ENCODE data around the gene LEP. TPM values are rescaled to one million over a fixed set of nuclear protein-coding genes. Genes with fewer than 3 reads are reported as not detected.

Gene LEP
- total RNA-seq, 1 experiment from 2014 or later, result not detected

DNA sequence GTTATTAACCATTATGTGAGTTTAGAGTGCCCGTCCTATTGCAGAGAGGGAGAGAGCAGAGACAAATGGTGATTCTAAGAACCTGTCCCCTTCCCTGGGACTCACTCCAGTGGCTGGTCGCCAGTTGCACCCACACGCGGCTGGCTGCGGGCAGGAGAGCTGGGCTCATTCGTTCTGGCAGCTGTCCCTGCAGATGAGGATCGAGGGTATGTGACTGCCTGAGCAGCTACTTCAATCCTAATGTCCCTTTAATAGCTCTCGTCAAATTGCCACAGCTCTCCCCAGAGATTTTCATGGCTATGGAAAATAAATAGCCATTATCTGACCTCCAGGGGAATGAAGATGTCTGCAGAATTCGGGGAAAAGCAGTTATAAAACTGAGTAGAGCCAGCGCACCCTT lies 61.1 kb downstream of the LEP start:
- Histone ChIP-seq H3K79me2 (ENCODE audit: insufficient read depth, low read length) (no peaks in the 10 kb centered on the region), H3K4me1 (ENCODE audit: insufficient read depth, low read length) (peaks cover 11% of the 10 kb centered on the region; the same call in 1 of the 2 replicates), H2BK120ac (ENCODE audit: low read depth, low read length, poor library complexity, severe bottlenecking) (no peak overlapping the region), H4K20me1 (ENCODE audit: control insufficient read depth, insufficient read depth, insufficient read length) (no peaks in the 10 kb centered on the region), H3K56ac (ENCODE audit: insufficient read length, low read depth, low read length) (no peak overlapping the region), H4K8ac (replicated peaks; ENCODE audit: insufficient read length, low read depth, low read length) (no peak overlapping the region), H3K23me2 (ENCODE audit: insufficient read length, low read depth, low read length, poor library complexity, severe bottlenecking) (no peaks in the 10 kb centered on the region), H2AFZ (ENCODE audit: low read length) (no peak overlapping the region), H2BK15ac (ENCODE audit: low read depth, low read length) (no peak overlapping the region), H3K14ac (ENCODE audit: insufficient read depth, low read length) (no peak overlapping the region), H3K23ac (ENCODE audit: insufficient read length, low read depth, low read length) (no peak overlapping the region), H2BK20ac (ENCODE audit: low read depth, low read length, poor library complexity, severe bottlenecking) (no peak overlapping the region), H3K4ac (ENCODE audit: low read depth, low read length) (no peak overlapping the region), H2BK12ac (ENCODE audit: insufficient read length, low read depth, low read length) (no peak overlapping the region), H3K9ac (ENCODE audit: extremely low read depth, insufficient read length, low read length) (no peak overlapping the region), H3K27ac (ENCODE audit: insufficient read length, low read depth, low read length) (no peak overlapping the region), H2AK5ac (ENCODE audit: insufficient read length, low read length) (no peak overlapping the region), H3K18ac (ENCODE audit: insufficient read length, low read depth, low read length) (no peak overlapping the region), H3K9me3 (ENCODE audit: control insufficient read depth, low read depth, low read length) (no peaks in the 10 kb centered on the region), H3K4me2 (ENCODE audit: insufficient read depth, insufficient read length, low read length) (no peak overlapping the region), H3T11ph (ENCODE audit: low read length) (no peak overlapping the region), H2BK5ac (ENCODE audit: insufficient read length, low read length) (no peak overlapping the region), H4K5ac (ENCODE audit: insufficient read length, low read depth, low read length) (no peak overlapping the region), H4K91ac (ENCODE audit: insufficient read length, low read depth, low read length) (no peak overlapping the region), H3K79me1 (ENCODE audit: insufficient read depth, low read depth, low read length, poor library complexity, severe bottlenecking) (no peaks in the 10 kb centered on the region), H3K27me3 (ENCODE audit: insufficient read depth, low read length) (no peaks in the 10 kb centered on the region)
- H3K9me3 Mint-ChIP-seq, result peaks cover 0 to 2% of the 10 kb centered on the region in 2 experiments; a peak in 2 of 5 replicates
- H3K36me3 Mint-ChIP-seq (ENCODE audit: insufficient read depth in 1 of 3, low read depth in 3 of 3), result peaks cover 19 to 37% (median 26%) of the 10 kb centered on the region in 3 experiments
- no peaks in the 10 kb centered on the region for H3K27me3 Mint-ChIP-seq (ENCODE audit: low read depth)
- TF ChIP-seq, protein P1, sequence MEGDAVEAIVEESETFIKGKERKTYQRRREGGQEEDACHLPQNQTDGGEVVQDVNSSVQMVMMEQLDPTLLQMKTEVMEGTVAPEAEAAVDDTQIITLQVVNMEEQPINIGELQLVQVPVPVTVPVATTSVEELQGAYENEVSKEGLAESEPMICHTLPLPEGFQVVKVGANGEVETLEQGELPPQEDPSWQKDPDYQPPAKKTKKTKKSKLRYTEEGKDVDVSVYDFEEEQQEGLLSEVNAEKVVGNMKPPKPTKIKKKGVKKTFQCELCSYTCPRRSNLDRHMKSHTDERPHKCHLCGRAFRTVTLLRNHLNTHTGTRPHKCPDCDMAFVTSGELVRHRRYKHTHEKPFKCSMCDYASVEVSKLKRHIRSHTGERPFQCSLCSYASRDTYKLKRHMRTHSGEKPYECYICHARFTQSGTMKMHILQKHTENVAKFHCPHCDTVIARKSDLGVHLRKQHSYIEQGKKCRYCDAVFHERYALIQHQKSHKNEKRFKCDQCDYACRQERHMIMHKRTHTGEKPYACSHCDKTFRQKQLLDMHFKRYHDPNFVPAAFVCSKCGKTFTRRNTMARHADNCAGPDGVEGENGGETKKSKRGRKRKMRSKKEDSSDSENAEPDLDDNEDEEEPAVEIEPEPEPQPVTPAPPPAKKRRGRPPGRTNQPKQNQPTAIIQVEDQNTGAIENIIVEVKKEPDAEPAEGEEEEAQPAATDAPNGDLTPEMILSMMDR (conservative IDR thresholded peaks at IDR 0.05), result no peak
- peak overlapping the region in 1 of 3 experiments; percentile 70; a peak in 2 of 7 replicates for H3K27ac Mint-ChIP-seq
- no CpG with 5 or more reads among the region's 10 CpGs for WGBS (ENCODE audit: extremely low coverage, insufficient read length, low lambda C conversion rate)
- no peak overlapping the region for H3K4me3 Mint-ChIP-seq
- H3K4me1 Mint-ChIP-seq, result peaks cover 34 to 38% of the 10 kb centered on the region in 2 experiments
- DNase-seq, result no peak

Data from H9 (cell line).